NB4 (cell line): ENCODE results near the gene S100A4.

Experiments used
- CTCF ChIP-seq: IDR thresholded peaks from one replicate; pipeline ENCODE4 v1.5.1; 2012; ENCODE audit warnings: low read depth, low read length
- MAX ChIP-seq: IDR thresholded peaks from 2 replicates; pipeline ENCODE4 v1.6.1; 2011; ENCODE audit warnings: low read depth, low read length
- MYC ChIP-seq: IDR thresholded peaks from 2 replicates; pipeline ENCODE4 v1.6.1; 2011; ENCODE audit warnings: low read depth, low read length
- POLR2A ChIP-seq: IDR thresholded peaks from 2 replicates; pipeline ENCODE4 v1.6.1; 2011; ENCODE audit warnings: mild to moderate bottlenecking; ENCODE audit not compliant: insufficient read length; ENCODE audit errors: extremely low read depth

GRCh38 chr1:153525088-153525728 lies 20.4 kb downstream of the S100A4 start:
- TF ChIP-seq CTCF = no peak
- no peak for TF ChIP-seq POLR2A
- TF ChIP-seq MAX = no peak
- no peak for TF ChIP-seq MYC
